Body of pancreas (tissue), 4 donors: ENCODE results near the gene PIEZO2.

Experiments
- POLR2A ChIP-seq, 3 donors: fragments of 450-650 bp; IDR thresholded peaks; one replicate each; pipeline ENCODE4 v1.6.1; 2016; ENCODE audit warnings: antibody characterized with exemption in 3 of 3, mild to moderate bottlenecking in 2 of 3
- TF ChIP-seq, protein P1 (sequence below), 7 experiments: fragments of 450-650 bp in 4 of 7; fragments of 200-600 bp in 3 of 7; sonication (generic) in 3 of 7; IDR thresholded peaks; one replicate each; pipeline ENCODE4 v1.5.1; 2016 to 2019; ENCODE audit warnings: antibody characterized with exemption in 7 of 7

DNA sequence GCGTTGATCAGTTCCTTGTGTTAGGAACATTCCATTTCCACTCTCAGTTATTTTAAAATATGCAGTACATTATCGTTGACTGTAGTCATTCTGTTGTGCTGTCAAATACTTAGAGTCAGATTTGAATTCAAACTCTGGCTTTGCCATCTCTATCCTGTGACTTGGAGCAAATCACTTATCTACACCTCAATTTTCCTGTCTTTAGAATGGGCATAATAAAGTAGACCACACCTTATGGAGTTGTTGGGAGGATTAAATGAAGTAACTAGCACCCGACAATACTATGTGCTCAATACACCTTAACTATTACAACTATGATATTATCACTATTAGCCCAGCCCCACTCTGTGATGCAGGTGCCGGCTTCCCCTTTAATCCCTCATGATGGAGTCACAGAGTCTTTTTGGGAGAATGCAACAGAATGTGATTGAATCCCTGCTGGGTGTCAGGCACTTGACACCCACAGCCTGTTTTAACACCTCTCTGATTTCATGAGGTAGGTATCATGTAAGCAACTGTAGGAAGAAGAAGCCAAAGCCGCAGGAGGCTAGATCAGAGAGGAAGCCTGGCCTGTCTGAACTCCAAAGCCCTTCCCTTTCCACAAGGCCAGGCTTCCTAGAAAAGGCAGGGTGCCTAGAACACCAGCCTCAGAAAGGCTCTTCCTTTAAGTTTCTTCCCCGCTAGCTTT lies 315.1 kb downstream of the PIEZO2 start:
- no peak for TF ChIP-seq POLR2A (IDR thresholded peaks at IDR 0.05)
- TF ChIP-seq, protein P1, sequence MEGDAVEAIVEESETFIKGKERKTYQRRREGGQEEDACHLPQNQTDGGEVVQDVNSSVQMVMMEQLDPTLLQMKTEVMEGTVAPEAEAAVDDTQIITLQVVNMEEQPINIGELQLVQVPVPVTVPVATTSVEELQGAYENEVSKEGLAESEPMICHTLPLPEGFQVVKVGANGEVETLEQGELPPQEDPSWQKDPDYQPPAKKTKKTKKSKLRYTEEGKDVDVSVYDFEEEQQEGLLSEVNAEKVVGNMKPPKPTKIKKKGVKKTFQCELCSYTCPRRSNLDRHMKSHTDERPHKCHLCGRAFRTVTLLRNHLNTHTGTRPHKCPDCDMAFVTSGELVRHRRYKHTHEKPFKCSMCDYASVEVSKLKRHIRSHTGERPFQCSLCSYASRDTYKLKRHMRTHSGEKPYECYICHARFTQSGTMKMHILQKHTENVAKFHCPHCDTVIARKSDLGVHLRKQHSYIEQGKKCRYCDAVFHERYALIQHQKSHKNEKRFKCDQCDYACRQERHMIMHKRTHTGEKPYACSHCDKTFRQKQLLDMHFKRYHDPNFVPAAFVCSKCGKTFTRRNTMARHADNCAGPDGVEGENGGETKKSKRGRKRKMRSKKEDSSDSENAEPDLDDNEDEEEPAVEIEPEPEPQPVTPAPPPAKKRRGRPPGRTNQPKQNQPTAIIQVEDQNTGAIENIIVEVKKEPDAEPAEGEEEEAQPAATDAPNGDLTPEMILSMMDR (IDR thresholded peaks at IDR 0.05), result no peak
